ENCODE data around the gene NEUROG3. TPM values are rescaled to one million over a fixed set of nuclear protein-coding genes. Genes with fewer than 3 reads are reported as not detected.

NEUROG3 gene
- total and polyA plus RNA-seq, 10 of the 15 experiments (the other 5 are each of a cell fraction or from before 2014, with no cell fraction given), result not detected

- TF ChIP-seq HDAC6 (IDR thresholded peaks at IDR 0.05; ENCODE audit: unreplicated experiment) (no peak), EP300 (IDR thresholded peaks at IDR 0.05; ENCODE audit: borderline replicate concordance in 1 of 2, control insufficient read depth in 1 of 2, low read depth in 2 of 2, low read length in 2 of 2) (no peak), ZNF274 (IDR thresholded peaks at IDR 0.05; ENCODE audit: insufficient read depth, insufficient read length) (no peak), LARP7 (IDR thresholded peaks at IDR 0.05) (no peak)
Observed at GRCh38 chr10:69569396-69569934, 3.8 kb downstream of the NEUROG3 start (continued).

GRCh38 chr10:69568472-69569395, 4.5 kb downstream of the NEUROG3 start:
- no peak overlapping the region for H3K9ac ChIP-seq (ENCODE audit: control insufficient read depth, insufficient read depth, low read length)
- no peak overlapping the region for H3K27ac ChIP-seq (ENCODE audit: control insufficient read depth, insufficient read depth)
- SMC1A ChIA-PET (ENCODE audit: uncharacterized antibody, unreplicated experiment), result no interaction called here
- intact Hi-C loops (cut with micrococcal nuclease; ENCODE audit: unreplicated experiment) (no loop called here), in situ Hi-C loops (cut with MboI) (no loop called here)
- H3K79me2 ChIP-seq (ENCODE audit: control insufficient read depth, insufficient read depth, low read length), result no peaks in the 10 kb centered on the region
- POLR2A ChIA-PET, result no interaction called here
- FAIRE-seq (no peak), DNase-seq (ENCODE audit: low read depth, low spot score) (no peak), ATAC-seq (no peak)
- H3K4me3 ChIP-seq, result no peak overlapping the region
- peaks cover 17 to 20% of the 10 kb centered on the region in 2 experiments for H3K27me3 ChIP-seq (replicated peaks in 1 of 2; ENCODE audit: control insufficient read depth in 2 of 2, insufficient read depth in 2 of 2, low read length in 1 of 2)
- RAD21 ChIA-PET (ENCODE audit: unreplicated experiment), result no interaction called here
- H3K9me3 ChIP-seq (replicated peaks; ENCODE audit: control insufficient read depth, insufficient read depth, low read length), result no peaks in the 10 kb centered on the region; the same call in 2 of the 3 replicates
- WGBS (ENCODE audit: insufficient coverage, insufficient replicate concordance, low lambda C conversion rate, missing lambda C conversion rate), result 33% methylated on average over 41 of the region's 41 CpGs
- H4K20me1 ChIP-seq (ENCODE audit: control insufficient read depth, insufficient read depth), result no peaks in the 10 kb centered on the region
- no peaks in the 10 kb centered on the region for H3K36me3 ChIP-seq (ENCODE audit: control insufficient read depth in 2 of 2, insufficient read depth in 2 of 2, low read length in 1 of 2)
- no TSS peak for BruUV-seq (replicated peaks)
- H3K4me1 ChIP-seq (ENCODE audit: control insufficient read depth, insufficient read depth, low read length), result peaks cover 3% of the 10 kb centered on the region; the same call in 1 of the 2 replicates
- H2AFZ ChIP-seq (ENCODE audit: control insufficient read depth, low read depth, low read length), result no peak overlapping the region
- no peak overlapping the region for H3K4me2 ChIP-seq (ENCODE audit: control insufficient read depth, insufficient read depth)
- CTCF ChIA-PET, result no interaction called here
- no peak for TF ChIP-seq GABPA (IDR thresholded peaks at IDR 0.05; ENCODE audit: low read depth)
- TF ChIP-seq HDGF (IDR thresholded peaks at IDR 0.05), result no peak
- TF ChIP-seq BHLHE40 (IDR thresholded peaks at IDR 0.05; ENCODE audit: borderline replicate concordance in 1 of 2, low read depth in 2 of 2, low read length in 1 of 2), result no peak
- TF ChIP-seq E4F1 (IDR thresholded peaks at IDR 0.05; ENCODE audit: borderline replicate concordance, partially characterized antibody), result no peak
- no peak for TF ChIP-seq BCLAF1 (IDR thresholded peaks at IDR 0.05)
- TF ChIP-seq NR2C1 (IDR thresholded peaks at IDR 0.05), result no peak
- TF ChIP-seq SREBF2 (IDR thresholded peaks at IDR 0.05; ENCODE audit: low read length), result no peak

Measured in GM12878 (cell line).